Measurements from ENCODE around the gene MYBPC2.

DNA sequence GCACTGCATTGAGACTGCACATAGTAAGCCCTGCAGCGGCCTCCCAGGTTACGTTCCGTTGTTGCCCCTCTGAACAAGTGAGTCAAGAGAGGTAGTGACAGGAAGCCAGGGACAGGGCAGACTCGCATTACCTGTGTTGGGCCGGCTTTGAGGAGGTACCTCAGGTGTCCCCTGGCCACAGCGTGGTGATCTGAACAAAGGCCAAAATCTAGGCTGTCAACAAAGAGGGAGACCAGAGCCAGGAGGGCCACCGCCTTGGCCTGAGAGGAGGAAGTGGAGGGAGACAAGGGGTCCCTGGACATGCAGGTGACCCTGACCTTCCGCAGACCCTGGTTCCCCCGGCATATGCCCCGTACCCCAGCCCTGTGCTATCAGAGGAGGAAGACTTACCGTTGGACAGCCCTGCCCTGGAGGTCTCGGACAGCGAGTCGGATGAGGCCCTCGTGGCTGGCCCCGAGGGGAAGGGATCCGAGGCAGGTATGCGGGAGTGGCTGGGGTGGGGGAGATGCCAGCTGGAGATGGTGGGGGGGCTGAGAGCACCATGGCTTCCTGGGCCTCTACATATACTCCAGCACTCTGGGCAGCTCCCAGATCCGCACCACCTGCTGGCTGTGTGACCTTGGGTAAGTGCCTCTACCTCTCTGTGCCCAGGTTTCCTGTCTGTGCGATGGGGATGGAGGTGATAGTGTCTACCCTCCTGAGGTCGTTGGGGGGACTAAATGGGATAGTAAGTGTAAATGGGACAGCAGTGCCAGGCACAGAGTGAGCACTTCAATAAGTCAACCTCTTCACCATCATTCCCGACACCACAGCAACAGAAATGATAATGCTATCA, 9.2 kb upstream of the MYBPC2 start:
- TF ChIP-seq POLR2AphosphoS5 (IDR thresholded peaks at IDR 0.05) (no peak), POLR2A (IDR thresholded peaks at IDR 0.05) (no peak)
- TF ChIP-seq, protein P1, sequence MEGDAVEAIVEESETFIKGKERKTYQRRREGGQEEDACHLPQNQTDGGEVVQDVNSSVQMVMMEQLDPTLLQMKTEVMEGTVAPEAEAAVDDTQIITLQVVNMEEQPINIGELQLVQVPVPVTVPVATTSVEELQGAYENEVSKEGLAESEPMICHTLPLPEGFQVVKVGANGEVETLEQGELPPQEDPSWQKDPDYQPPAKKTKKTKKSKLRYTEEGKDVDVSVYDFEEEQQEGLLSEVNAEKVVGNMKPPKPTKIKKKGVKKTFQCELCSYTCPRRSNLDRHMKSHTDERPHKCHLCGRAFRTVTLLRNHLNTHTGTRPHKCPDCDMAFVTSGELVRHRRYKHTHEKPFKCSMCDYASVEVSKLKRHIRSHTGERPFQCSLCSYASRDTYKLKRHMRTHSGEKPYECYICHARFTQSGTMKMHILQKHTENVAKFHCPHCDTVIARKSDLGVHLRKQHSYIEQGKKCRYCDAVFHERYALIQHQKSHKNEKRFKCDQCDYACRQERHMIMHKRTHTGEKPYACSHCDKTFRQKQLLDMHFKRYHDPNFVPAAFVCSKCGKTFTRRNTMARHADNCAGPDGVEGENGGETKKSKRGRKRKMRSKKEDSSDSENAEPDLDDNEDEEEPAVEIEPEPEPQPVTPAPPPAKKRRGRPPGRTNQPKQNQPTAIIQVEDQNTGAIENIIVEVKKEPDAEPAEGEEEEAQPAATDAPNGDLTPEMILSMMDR (IDR thresholded peaks at IDR 0.05 in 8 of 11, conservative IDR thresholded peaks at IDR 0.05 in 3 of 11), result no peak

Data from spleen (tissue), 7 donors.